Activated T-cell treated with anti-CD3 and anti-CD28 coated beads for 1 hour (primary cell): Measurements from ENCODE around the gene ZMIZ1.

Experiments
- DNase-seq: peaks from one replicate; pipeline ENCODE4 v3.0.0-alpha.2; 2020; ENCODE audit warnings: low read depth

ZMIZ1 gene

DNA sequence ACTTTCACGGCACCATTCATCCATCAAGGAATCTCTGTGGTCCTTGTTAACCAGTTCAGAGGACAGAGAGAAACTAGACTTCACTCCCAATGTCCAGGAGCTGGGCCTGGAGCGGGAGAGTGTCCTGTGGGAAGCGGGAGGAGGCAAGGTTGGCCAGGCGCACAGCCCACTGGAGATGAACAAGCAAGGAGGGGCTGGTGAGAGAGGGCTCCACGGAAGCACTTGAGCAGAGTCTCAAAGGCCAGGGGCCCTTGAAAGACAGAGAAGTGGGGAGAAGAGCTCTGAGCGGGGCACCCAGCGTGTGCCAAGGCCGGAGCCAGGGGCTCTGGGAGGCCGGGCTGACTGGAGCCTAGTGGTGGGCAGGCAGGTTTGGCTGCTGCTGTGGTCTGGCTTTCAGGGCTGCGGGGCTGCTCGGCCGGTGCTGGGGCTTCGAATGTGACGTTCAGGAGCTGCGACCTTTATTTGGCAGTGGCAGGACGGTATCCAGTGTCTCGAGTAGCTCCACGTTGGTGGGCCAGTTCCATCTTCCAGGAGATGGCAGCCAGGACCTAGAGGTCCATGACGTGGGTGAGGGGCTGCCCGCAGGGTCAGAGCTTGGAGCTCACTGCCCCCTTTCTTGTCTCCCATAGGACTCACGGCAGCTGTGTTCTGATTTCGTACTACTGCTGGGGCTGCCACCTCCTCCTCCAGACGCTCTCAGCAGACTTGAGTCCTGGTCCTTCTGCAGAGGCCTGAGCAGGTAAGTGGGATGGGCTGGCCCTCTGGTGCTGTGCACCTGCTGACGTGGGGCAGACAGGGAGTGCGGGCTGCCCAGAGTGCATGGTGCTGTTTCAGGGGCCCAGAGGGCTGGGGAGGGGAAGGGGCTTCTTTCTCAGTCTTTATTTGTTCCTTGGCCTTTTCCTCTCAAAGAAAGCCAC, 49.8 kb downstream of the ZMIZ1 start:
- DNase-seq, result no peak

DNA sequence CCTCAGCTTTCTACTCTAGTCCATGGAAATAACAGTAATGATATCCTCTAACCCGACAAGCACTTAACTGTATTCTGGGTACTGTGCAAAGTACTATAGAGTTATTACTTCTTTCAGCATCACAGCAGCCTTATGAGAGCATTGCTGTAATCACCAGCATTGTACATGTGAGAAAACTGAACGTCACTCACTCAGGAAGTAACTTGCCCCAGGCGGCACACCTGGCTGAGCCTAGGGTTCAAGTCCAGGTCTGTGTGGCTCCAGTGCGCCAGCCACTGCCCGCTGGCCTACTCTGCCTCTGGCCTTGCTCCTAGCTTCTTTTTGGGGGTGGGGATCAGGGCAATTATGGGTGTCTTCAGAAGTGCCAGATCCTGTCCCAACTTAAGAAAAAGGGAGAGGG, 50.5 kb downstream of the ZMIZ1 start:
- no peak for DNase-seq

DNA sequence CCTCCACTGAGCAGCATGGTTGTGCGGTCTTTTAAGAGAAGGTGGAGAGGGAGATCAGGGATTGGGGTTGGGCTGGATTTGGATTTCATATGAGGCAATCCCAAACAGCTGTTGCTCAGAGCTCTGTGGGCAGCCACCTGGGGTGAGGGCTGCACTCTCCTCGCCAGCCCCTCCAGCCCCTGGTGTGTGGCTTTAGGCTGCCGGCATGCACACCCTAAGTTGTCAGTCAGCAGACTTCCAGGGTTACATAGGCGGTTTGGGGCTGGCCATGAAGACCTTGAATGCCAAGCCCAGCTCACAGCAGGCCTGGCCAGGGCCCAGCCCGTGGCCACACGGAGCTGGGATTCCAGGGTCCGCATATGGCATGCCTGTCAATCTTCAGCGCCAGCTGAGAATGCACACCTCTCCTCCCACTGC, 54.8 kb downstream of the ZMIZ1 start:
- DNase-seq, result no peak

DNA sequence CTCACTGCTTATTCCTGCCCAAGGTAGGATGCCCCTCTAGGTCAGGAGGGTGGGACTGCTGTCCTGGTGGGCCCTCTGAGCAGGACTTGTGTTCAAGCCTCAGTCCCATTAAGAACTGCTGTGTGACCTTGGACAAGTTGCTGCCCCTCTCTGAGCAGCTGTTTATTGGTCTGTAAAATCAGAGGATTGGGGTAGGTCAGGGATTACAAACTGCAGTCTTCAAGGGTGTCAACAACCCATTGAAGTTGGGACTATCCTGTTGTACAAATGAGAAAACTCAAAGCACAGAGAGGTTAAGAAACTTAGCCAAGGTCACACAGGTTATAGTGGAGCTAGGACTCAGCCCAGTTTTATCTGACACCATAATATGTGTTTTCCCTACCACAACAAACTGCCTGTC, 55.3 kb downstream of the ZMIZ1 start:
- no peak for DNase-seq

DNA sequence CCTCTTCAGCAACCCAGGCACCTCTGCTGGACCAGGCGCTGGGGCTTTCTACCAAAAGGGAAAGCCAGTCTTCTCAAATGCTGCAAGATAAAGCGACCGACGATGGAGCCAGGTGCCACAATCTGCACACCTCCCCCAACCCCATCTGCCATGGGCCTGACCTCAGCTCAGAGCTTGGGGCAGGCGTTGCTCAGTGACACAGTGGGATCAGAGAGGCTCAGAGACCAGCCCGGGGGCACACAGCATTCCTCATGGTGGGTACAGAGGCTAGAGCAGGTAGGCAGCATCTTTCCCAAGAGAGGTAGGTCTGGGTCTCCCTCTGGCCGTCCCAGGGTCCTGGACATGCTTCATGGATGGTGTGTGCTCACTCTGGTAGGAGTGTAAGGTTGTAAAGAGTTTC, 56.3 kb downstream of the ZMIZ1 start:
- DNase-seq, result no peak

DNA sequence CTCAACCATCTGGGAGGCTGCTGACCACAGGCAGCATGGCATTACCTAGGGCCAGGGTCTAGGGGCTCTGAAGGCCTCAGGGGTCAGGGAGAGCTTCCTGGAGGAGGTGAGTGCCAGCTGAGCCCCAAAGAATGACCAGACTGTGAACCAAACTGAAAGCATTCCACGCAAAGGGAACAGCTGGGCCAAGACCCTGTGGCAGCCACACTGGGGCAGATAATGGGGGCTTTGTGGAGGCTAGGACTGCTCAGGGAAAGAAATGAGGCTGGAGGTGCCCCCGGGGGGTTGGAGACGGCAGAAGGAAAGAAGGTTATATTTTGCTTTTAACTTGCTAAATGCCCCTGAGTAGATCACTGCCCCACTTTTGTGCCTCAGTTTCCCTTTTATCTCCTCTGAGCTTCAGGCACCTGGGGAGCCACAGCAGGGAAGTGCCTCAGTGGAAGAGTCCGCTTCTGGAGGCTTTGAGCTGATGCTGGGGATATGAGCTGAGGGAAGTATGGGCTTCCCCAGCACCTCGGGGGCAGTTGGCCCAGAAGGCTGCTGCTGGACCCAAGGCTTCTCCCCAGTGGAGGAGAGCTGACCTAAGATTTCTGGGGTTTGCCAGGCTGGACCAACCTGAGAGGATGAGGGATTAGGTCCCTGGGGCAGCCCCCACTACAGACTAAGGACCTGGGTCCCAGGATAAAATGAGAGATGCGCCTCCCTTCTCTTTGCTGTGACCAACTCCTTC, 57.8 kb downstream of the ZMIZ1 start:
- no peak for DNase-seq

DNA sequence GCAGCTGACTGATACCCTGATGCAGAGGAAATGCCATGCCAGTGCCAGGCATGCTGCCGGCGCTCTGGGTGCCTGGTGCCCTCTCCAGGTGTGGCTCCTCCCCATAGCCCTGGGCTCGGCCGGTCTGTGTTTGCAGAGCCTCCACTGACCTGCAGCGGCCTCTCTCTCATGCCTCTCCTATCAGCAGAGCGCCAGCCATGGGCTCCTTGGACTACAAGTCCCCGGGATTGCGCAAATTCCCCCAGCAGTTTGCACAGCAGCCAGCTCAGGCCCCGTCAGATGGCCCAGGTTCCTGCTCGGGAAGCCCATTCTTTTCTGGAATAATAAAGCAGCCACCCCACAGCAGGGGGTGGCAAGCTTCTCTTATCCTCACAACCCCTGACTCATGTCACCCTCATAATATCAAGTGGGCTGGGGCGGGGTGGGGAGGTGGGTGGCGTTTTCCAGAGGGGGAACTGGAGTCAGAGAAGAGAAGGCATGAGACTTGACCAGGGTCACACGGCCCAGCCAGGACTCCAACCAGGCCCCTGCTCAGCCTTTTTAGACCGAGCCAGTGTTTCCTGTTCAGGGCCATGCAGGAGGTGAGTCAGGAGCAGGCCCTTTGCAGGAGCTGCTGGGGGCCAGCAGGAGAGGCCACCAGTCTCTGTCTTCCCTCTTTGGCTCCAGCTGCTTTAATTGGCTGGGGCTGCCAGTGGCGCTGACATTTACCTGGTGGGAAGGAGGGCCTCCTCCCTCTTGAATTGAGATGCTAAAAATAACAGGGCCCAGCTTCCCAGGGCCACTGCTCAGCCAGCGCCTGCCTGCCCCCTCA, 58.6 kb downstream of the ZMIZ1 start:
- DNase-seq, result no peak

DNA sequence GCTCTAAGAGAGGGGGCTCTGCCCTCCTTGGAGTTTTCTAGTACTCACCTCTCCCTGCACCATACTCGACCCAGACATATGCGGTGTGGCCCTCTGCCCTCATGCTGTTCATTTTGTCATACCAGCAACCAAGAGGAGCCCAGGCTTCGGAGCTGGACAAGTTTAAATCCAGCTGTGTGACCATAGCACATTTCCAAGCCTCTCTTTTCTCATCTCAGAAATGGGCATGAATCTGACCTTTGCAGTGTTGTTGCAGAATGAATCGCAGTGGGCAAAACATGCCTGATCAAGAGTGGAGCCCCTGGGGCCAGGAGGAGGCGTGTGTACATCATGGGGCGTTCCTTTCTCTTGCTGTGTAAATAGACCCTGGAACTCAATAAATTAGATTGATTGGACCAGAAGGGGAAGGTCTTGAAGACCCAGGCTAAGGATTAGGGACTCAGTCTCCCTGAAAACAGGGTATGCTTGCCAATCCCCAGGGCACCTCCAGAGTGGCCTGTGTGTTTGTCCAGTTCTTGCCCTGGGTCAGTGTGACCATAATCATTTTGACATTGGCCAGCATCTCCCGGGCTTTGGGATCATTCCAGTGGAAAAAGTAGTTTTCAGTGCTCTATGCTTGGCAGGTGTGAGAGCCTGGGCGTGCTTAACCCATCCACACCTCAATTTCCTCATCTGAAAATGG, 59.6 kb downstream of the ZMIZ1 start:
- no peak for DNase-seq

DNA sequence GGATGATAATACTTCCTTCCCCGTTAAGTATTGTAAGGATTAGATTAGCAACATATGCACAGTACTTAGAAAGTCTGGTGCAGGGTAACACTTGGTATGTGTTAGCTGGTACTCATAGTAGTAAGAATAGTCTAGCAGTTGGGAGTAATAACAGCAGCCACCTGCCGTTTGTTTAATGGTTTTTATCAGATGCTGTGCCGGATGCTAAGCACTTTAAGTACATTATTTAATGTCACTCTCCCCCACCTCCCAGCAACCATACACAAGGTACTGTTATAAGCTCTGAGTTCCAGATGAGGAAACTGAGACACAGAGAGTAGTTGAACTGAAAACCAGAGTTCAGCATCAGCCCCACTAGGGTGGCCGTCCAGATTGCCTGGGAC, 60.1 kb downstream of the ZMIZ1 start:
- no peak for DNase-seq

DNA sequence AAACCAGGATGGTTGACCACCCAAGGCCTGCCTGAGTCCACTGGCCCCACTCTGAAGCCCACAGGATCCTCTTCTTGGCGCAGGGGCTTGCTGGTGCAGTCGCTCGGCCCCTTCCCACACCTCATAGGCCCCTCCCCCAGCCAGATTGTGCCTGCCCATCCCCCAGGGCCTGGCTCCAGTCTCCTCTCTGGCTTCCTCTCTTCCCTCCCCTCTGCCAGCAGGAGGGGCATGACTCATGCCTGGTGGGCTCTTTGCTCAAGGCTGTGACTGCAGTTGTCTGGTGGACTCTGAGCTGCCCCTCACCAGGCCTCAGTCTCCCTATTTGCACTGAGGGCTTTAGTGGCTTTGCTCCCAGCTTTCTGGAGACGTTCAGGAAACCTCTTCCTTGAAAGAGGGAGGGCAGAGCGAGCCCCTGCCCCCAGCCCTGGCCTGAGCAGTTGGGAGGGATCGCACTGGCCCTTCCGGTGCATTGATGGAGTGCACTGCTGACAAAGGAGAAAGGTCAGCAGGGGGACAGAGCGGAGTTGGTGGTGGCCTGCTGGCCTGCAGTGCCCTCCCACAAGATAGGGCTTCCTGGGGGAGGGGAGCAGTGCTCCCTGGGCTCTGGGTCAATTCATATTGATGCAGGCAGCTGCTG, 60.7 kb downstream of the ZMIZ1 start:
- DNase-seq, result no peak

DNA sequence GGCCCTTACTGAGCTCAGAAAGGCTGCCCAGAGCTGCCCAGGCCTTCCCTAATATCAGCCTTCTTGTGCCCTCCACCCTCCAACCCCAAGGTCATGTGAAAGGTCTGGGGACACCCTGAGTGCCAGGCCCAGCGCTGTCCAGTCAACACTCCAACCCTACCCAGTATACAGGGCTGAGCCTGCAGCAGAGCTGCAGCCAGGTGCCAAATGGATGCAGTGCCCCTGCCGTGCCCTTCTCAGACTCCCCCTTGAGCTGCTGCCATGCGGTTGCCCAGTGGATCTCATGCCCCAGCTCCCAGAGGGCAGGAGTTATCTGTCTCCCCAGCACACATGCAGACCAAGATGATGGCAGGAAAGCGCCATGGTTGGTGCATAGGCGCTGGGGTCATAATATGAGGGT, 61.5 kb downstream of the ZMIZ1 start:
- no peak for DNase-seq

DNA sequence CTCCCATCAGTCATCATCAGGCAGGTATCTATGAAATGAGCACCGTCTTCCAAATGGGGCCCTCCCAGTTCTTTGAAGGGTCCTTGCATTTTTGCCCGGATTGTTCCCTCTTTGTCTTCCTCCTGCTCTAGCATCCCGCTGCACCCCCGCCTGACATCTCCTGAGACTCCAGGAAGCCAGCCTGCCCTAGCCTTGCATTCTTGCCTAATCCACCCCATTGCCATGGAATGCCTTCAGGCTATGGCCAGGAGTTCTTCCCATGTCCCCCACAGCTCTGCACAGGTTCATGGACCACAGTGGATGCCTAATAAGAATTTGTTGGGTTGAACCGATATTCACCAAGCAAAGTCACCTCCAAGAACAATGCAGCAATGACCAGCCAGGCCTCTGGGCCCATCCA, 62.1 kb downstream of the ZMIZ1 start:
- DNase-seq, result no peak

DNA sequence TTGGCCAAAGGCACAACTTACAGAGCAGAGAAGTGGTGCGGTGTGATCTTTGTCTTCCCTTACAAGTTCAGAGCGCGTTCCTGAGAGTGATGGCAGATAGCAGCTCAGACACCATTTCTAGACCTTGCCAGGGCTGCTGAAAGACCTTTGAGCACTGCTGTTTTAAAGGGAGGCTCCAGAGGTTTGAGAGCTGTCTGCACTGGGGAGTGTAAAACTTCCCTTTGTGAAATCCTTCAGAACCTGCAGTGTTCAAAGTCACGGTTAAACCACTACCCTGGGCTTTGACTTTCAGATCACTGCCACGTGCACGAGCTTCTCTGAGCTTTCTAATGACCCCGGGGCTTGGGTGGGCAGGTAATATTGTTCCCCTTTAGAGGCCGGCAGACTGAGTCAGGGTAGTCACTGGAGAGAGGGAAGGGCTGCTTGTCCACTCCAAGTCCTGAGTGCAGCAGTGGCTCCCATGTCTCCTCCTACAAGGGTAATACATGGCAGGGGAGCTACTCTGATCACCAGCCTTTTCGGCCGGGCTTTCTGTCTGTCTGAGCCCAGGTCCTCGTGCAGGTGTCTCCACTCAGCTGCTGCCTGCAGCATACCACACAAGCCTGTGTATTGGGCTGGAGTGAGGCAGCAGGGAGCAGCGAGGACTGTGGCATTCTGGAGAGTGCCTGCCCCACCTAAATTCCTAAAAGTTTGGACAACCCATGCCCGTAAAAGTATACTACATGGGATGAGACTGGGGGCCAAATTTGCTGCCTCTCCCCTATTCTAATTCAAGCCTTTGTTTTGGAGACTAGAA, 63.3 kb downstream of the ZMIZ1 start:
- no peak for DNase-seq

DNA sequence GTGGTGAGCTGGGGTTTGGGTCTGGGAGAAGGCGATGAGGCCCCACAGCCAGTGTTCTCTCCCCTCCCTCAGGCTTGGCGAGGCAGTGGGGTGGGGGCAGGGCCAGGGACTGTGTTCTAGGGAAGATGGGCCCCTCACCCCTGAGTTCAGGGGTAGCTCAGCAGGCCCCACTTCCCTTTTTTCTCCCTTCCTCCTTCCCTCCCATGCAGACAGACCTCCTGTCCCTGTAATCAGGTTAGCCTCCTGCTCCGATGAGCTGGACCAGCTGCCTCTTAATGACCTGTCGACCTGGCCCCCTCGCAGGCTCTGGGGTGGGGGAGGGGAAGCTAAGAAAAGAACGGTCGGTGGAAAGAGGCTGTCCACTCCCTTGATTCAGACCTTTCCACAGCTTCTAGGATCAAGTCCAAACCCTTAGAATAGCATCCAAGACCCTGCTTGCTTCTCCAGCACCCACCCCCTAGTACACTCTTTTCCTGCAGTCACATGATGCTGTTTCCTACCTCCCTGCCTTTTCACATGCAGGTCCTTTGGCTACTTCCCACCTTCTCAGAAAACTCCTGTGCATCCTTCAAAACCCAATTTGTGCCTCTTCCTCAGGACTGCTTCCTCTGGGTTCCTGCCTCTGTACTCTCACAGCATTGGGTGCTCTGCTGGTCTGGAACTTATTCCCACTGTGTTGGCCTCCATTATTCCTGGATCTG, 64.1 kb downstream of the ZMIZ1 start:
- no peak for DNase-seq

DNA sequence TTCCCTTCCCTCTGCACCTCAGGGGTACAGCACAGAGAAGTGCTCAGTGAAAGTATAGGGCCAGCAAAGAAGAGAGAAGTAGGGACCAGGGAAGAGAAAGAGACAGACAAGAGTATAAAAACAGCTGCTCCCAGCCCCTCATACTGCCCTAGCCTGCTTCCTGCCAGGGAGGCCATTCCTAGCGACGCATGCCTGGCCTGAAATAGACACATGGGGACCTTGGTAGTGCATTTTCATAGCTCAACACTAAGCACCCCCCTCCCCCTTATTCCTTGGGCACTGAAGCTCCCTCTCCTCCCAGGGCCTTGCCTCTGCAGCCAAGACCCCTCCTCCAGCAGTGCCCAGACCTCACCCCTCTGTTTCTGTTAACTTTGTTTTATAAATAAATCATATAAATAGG, 64.7 kb downstream of the ZMIZ1 start:
- DNase-seq, result no peak

DNA sequence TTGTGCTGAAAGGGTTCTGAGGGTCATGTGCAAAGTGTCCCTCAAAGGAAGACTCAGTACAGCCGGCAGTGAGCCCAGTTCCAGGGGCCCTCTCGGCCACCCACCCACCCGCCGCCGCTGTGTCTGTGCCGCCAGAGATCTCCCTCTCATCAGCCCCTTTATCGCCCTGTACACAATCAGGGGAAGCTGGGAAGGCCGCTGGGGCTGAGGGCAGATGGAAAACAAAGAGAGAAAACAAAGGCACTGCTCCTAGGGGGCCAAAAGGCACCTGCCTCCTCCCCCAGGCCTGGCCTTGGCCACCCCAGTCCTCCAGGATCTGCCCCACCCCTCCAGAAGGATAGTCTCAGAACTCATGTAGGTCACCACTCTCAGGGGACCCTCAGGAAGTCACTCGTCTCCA, 67.0 kb downstream of the ZMIZ1 start:
- DNase-seq, result no peak

DNA sequence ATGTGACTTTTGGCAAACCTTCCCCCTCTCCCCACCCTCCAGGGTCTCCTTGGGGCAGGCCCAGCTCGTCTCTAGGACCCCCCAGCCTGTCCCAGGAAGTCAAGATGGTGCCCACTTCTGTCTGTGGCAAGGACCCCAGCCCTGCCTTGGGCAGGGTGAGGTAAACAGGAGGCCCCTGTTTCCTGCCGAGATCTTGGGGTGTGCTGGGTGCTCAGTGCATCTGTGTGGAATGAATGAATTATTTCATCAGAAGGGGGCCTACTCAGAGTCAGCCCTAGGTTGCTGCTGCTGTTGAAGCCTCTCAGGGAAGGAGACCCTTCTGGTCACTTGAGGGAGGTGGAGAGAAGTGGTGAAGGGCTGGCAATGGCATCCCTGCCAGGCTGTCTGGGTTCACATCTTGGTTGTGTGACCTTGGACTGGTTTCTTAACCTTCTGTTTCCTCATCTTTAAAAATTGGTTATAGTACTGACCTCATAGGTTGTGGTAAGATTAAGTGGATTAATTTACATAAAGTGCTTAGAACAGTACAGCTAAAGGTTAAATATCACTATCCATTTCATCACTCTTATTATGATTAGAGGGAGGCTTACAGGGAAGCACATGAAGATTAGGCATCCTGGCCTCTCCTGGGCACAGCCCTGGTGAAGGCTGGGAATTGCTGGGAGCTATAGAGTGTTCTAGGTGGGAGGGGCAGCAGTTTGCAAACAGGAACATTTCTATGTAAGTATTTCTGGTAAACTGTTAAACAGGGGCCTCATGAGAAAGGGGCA, 67.7 kb downstream of the ZMIZ1 start:
- no peak for DNase-seq

DNA sequence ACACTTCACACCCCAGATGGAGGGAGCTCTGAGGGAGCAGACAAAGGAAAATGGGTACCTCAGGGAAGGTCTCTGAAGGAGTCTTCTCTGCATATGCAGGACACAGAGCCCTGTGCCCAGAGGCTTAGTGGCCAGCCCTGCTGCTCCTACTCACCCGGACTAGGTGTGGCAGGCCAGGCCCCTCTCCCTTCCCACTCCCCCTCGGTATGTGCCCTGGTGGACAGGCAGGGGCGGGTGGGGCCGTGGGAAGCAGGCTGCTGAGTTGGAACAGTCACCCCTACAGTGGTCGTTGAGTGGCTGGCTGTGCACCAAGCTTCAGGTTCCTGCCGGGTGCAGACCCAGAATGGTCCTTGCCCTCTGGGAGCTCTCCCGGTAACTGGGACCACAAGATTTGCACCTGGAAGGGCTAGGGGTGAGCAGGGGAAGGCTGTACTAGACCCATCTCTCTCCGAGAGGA, 68.6 kb downstream of the ZMIZ1 start:
- DNase-seq, result no peak

DNA sequence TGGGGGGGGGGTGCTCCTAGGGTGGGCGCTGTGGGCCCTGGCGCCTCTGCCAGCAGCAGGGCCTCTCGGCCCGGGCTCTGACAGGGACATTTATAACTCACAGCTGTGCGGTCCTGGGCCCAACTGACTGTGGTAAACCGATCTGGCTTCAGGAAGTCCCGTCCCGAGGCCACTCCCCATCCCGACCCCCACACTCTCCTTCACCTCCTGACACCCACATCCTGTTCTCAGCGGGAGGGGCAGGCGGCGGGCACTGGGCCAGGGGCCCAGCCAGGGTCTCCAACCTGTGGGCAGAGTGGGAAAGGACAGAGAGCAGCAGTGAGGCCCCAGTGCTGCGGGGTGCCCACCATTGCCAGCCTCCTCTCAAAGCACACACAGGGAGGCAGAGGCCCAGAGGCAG, 69.1 kb downstream of the ZMIZ1 start:
- DNase-seq, result no peak
